GM21390 (cell line): ENCODE results near the gene IL23R.
A peak's percentile ranks its signal among the peaks of the same experiment; 100 is the strongest.

Experiments
- ATAC-seq: cut with Tn5 transposase; IDR thresholded peaks from one replicate; pipeline ENCODE4 v1.9.1; 2021; ENCODE audit not compliant: unreplicated experiment

IL23R gene

GRCh38 chr1:67294836-67295617, 128.8 kb downstream of the IL23R start:
- no peak for ATAC-seq

DNA sequence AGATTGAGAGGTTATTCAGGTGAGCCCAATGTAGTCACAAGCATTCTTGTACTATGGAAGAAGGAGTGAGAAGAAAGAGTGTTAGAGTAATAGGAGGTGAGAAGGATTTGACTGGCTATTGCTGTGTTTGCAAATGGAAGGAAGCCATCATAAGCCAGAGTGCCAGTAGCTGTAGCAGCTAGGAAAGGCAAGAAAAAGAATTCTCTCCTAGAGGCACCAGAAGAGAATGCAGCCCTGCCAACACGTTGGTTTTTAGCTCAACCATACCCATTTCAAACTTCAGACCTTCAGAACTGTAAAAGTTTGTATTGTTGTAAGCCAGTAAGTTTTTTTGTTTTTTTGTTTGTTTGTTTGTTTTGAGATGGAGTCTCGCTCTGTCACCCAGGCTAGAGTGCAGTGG, 132.5 kb downstream of the IL23R start:
- ATAC-seq = no peak

- no peak for ATAC-seq
Measured at GRCh38 chr1:67299296-67299695, 133.0 kb downstream of the IL23R start.

GRCh38 chr1:67300561-67300960, 134.3 kb downstream of the IL23R start:
- no peak for ATAC-seq

GRCh38 chr1:67304023-67304422, 137.8 kb downstream of the IL23R start:
- no peak for ATAC-seq

- ATAC-seq = no peak
Measured at GRCh38 chr1:67306547-67306946, 140.3 kb downstream of the IL23R start.

DNA sequence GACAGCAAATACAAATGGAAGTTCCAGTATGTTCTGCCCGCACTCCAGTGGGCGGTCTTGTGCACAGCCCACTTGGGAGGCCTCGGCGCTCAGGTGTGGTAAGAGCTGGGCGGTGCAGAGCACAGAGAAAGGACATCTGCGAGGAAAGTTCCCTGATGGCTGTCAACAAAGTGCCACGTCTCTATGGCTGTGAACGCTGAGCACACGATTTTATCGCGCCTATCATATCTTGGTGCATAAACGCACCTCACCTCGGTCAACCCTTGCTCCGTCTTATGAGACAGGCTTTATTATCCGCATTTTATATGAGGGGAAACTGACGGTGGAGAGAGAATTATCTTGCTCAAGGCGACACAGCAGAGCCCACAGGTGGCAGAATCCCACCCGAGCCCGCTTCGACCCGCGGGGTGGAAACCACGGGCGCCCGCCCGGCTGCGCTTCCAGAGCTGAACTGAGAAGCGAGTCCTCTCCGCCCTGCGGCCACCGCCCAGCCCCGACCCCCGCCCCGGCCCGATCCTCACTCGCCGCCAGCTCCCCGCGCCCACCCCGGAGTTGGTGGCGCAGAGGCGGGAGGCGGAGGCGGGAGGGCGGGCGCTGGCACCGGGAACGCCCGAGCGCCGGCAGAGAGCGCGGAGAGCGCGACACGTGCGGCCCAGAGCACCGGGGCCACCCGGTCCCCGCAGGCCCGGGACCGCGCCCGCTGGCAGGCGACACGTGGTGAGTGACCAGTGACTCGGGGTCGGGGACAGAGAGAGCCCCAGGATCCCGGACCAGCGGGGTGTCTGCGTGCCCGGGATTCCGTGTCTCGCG, 141.2 kb downstream of the IL23R start, which contains the start of gene IL12RB2:
TSS of gene IL12RB2 (plus strand) at position 623 of the 810 bp plus-strand sequence. CDS start 12,496 bp downstream, outside the sequence.
- peak; percentile 74 for ATAC-seq

- peak; percentile 29 for ATAC-seq
Measured at GRCh38 chr1:67308136-67308535, 141.9 kb downstream of the IL23R start.
